OCI-LY1 (cell line): ENCODE data around the gene SYTL1.

Experiments
- CTCF ChIP-seq: fragments of 200-600 bp; sonication (generic), shearing (Covaris generic); IDR thresholded peaks from 2 replicates; pipeline ENCODE4 v1.5.1; 2017; ENCODE audit warnings: mild to moderate bottlenecking, antibody characterized with exemption, low read length, moderate library complexity, mixed read lengths
- EZH2 ChIP-seq: fragments of 200-600 bp; sonication (generic), shearing (Covaris generic); IDR thresholded peaks from 2 replicates; pipeline ENCODE4 v1.8.0; 2017; ENCODE audit warnings: borderline replicate concordance, mixed run types, mild to moderate bottlenecking, antibody characterized with exemption, low read length, moderate library complexity, mixed read lengths

GRCh38 chr1:27397749-27398148 is 55.9 kb downstream of the SYTL1 start:
- TF ChIP-seq CTCF (no peak), EZH2 (no peak)
